HG03520 (cell line): ENCODE measurements around the gene L3MBTL1.
"Not testable (repeated sequence)": the region's sequence is repeated elsewhere in the genome, so short reads cannot be mapped to it uniquely, and the experiment has no call there.

ENCODE experiments used
- ATAC-seq: cut with Tn5 transposase; IDR thresholded peaks from one replicate; pipeline ENCODE4 v1.9.1; 2021; ENCODE audit warnings: mild to moderate bottlenecking, moderate library complexity; ENCODE audit not compliant: unreplicated experiment

Gene L3MBTL1

GRCh38 chr20:43502021-43502420 lies 5.5 kb upstream of the L3MBTL1 start:
- ATAC-seq = not testable (repeated sequence)

DNA sequence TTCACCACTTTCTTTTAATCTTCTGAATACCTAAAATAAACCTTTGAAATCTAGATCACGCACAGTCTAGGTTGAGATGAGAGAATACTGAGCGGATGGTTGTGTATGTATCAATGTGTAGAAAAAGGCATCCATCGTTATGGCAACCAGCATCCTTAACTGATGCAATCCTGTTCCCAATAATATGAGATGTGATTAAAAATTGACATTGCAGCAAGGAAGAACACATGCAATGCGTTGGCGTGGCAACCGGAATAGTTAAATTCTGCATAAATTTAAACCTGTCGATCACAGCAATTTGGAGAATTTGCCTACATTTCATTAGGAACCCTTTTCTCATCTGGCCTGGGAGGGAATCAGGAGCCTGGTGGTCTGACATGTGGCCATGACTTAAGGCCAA lies 1.3 kb upstream of the L3MBTL1 start:
- ATAC-seq = no peak

- no peak for ATAC-seq
These were observed 609 bp downstream of the L3MBTL1 start for GRCh38 chr20:43508106-43508505.

DNA sequence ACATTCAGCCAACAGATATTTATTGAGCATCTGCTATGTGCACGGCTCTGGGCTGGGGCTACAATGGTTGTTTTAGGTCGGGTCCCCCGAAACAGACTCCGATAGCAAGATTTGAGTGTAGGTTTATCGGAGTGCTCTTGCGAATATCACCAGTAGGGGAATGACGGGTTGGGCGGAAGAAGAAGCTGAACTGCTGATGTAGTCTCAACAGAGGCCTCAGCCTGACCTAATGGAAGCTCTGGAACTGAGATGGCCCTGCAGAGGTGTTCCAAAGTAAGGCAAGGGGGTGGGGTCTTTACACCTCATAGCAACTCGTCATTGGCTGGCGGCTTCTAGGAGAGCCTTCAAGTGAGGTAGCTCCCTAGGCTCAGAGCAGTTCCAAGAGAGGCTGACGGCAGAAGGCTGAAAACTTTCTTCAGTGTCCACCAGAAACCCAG lies 1.1 kb downstream of the L3MBTL1 start:
- no peak for ATAC-seq

GRCh38 chr20:43511879-43512278 lies 4.4 kb downstream of the L3MBTL1 start:
- no peak for ATAC-seq

GRCh38 chr20:43513372-43513930 lies 6.0 kb downstream of the L3MBTL1 start:
- no peak for ATAC-seq

GRCh38 chr20:43513931-43514647 lies 6.6 kb downstream of the L3MBTL1 start:
- peak; percentile 83 for ATAC-seq

GRCh38 chr20:43514648-43514999 lies 7.1 kb downstream of the L3MBTL1 start:
- ATAC-seq = no peak

DNA sequence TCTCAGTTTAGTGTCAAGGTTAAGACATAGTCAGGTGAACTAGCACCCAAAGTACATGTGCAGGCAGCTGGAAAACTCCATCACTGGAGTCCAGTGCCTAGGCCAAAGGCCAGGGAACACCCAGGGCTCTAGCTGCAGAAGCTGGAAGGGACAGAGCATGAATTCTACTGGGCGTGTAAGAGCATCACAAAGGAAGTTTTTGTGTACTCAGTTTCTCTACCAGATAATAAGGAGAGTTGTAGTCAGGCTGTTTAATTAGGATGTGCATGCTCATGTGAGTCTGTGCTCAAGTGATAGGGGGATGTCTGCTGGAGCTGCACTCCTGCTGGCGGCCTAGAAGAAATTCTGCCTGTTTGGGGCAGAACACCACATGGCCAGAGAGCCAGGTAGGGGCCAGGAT lies 8.1 kb downstream of the L3MBTL1 start:
- ATAC-seq = no peak

- no peak for ATAC-seq
These were observed 8.8 kb downstream of the L3MBTL1 start for GRCh38 chr20:43516251-43516824.

DNA sequence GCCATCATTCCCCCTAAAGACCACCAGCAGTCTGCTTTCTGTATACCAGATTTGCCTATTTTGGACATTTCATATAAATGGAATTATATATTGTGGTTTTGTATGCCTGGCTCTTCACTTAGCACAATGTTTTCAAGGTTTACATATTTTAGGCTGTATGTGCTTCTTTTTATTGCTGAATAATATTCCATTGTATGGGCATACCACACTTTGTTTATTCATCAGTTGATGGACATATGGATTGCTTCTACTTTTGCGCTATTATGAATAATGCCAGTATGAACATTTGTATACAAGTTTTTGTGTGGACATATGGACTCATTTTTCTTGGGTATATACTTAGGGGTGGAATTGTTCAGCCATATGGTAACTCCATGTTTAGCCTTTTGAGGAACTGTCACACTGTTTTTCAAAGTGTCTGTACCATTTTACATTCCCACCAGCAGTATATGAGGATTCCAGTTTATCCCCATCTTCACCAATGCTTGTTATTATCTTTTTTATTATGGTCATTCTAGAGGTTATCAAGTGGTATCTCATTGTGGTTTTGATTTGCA lies 12.7 kb downstream of the L3MBTL1 start:
- ATAC-seq = no peak

DNA sequence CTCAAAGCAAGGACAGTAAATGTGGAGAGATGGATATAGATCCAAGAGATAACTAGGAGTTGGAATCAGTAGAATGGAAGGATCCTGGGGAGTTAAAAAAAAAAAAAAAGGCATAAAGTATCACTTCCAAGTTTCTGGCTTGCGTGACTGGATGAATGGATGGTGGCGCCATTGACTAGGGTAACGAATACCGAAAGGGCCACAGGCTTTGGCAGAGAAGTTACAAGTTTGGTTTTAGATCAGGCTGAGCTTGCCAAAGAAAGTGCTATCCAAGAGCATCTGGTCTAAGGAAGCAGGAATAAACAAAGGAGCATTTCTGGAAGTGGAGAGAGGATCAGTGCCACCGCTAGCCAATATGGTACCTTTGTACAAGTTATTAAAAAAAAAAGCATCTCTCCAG lies 17.5 kb downstream of the L3MBTL1 start:
- no peak for ATAC-seq

DNA sequence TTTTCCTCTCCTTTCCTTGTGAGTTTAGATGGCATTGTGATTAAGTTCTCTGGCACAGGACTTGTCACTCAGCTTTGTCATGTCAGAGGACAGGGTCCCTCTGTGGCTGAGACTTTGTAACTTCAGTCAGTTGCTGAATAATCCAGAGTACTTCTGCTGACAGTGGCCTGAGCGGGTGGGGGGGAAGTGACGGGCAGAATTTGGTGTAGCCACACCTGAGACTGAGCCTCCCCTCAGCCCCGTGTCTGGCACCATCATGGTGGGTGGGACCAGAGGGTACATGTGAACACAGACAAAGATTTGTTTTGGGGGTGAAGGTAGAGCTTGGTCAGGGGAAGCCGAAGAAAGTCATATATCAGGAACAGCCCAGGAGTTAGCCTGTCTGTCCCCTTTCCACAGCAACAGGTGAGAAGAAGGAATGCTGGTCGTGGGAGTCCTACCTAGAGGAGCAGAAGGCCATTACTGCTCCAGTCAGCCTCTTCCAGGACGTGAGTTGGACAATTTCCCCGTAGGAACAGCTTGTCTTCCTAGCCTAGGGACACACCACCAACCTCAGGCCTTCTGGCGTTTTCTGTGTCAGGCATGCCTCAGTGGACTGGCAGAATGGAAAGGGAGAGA lies 20.9 kb downstream of the L3MBTL1 start:
- ATAC-seq = no peak

GRCh38 chr20:43529051-43529450 lies 21.6 kb downstream of the L3MBTL1 start:
- no peak for ATAC-seq

GRCh38 chr20:43529457-43530153 lies 22.1 kb downstream of the L3MBTL1 start:
- ATAC-seq = no peak

DNA sequence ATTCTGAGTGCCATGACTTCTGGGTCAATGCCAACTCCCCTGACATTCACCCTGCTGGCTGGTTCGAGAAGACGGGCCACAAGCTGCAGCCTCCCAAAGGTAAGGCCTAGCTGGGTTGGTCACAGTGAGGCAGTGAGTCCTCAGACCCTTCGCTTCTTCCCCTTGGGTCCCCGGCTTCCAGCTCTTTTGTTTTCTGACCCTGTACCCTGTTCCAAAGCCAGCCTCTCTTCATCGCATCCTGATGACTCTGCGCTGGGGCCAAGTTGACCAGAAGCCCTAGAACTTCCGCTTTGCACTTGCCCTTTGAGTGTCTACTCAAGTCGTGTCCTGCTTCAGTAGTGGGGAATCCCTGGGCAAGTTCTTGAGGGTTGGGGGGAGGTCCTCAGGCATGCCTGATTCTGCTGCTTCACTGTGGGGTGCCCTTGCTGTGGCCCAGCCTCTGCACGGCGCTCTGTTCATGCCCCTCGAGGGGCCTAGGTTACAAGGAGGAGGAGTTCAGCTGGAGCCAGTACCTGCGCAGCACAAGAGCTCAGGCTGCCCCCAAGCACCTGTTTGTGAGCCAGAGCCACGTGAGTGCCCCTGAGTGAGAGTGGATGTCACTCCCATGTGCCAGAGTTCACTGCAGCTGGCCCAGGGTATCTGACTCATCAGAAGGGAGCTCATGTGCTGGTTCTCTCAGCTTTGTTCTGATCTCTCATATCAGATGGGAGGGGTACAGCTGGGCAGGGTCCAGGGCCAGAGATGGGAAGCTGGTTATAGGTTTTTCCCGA lies 23.0 kb downstream of the L3MBTL1 start:
- ATAC-seq = no peak

GRCh38 chr20:43531091-43531443 lies 23.6 kb downstream of the L3MBTL1 start:
- no peak for ATAC-seq

DNA sequence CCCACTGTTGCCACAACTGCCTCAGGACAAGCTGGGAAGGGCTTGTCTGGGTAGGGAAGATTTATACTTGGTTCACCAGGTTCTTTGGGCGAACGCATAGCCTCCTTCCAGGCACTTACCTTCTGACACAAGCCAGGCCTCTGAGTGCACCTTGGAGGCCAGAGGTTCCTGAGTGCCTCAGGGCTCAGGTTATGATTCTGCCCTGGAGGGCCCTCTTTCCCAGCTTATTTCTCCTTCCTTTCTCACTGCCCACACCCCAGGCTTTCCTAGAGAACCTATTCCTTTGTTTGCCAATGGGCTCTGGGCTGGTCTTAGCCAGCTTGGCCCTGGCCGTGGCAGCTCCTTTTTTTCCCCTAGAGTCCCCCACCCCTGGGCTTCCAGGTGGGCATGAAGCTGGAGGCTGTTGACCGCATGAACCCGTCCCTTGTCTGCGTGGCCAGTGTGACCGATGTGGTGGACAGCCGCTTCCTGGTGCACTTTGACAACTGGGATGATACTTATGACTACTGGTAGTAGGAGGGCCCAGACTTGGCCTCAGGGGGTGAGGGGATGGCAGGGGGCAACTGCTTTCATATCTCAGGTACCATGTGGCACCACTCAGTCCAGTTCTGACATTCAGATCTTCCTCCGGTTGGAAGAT lies 25.0 kb downstream of the L3MBTL1 start:
- ATAC-seq = no peak

GRCh38 chr20:43533060-43533459 lies 25.6 kb downstream of the L3MBTL1 start:
- ATAC-seq = no peak

- no peak for ATAC-seq
These were observed 26.5 kb downstream of the L3MBTL1 start for GRCh38 chr20:43534016-43534415.
